ENCODE results near the gene GUCA2A. TPM values are rescaled to one million over a fixed set of nuclear protein-coding genes. Genes with fewer than 3 reads are reported as not detected.

GUCA2A gene
- total and polyA plus RNA-seq, 2 of the 13 experiments (the other 11 are each of a cell fraction or from before 2014, with no cell fraction given): not detected

GRCh38 chr1:42146626-42147320 lies 17.8 kb downstream of the GUCA2A start (continued):
- no peak for TF ChIP-seq ZNF766 (CRISPR knock-in tag; IDR thresholded peaks at IDR 0.05; ENCODE audit: borderline replicate concordance)
- TF ChIP-seq ZBTB4 (CRISPR knock-in tag; IDR thresholded peaks at IDR 0.05; ENCODE audit: borderline replicate concordance): no peak
- TF ChIP-seq ZNF747 (CRISPR knock-in tag; IDR thresholded peaks at IDR 0.05; ENCODE audit: borderline replicate concordance): no peak
- TF ChIP-seq JUN (CRISPR knock-in tag; IDR thresholded peaks at IDR 0.05): no peak
- no peak for TF ChIP-seq HNRNPUL1 (IDR thresholded peaks at IDR 0.05; ENCODE audit: low read depth, low read length)
- no peak for TF ChIP-seq PRDM10 (CRISPR knock-in tag; IDR thresholded peaks at IDR 0.05; ENCODE audit: low read depth)
- no peak for TF ChIP-seq UBTF (CRISPR knock-in tag; IDR thresholded peaks at IDR 0.05)
- no peak for TF ChIP-seq POLR2AphosphoS2 (IDR thresholded peaks at IDR 0.05; ENCODE audit: low read depth, low read length)
- TF ChIP-seq GTF2F1 (IDR thresholded peaks at IDR 0.05; ENCODE audit: low read length): no peak
- no peak for TF ChIP-seq KAT8 (CRISPR knock-in tag; IDR thresholded peaks at IDR 0.05)
- TF ChIP-seq TFAP4 (IDR thresholded peaks at IDR 0.05; ENCODE audit: borderline replicate concordance, low read depth): no peak
- no peak for TF ChIP-seq ZNF703 (CRISPR knock-in tag; IDR thresholded peaks at IDR 0.05; ENCODE audit: borderline replicate concordance)
- no peak for TF ChIP-seq ZNF24 (IDR thresholded peaks at IDR 0.05)
- no peak; the same call in 1 of the 2 replicates for TF ChIP-seq PPARG (CRISPR knock-in tag; conservative IDR thresholded peaks at IDR 0.05)
- no peak for TF ChIP-seq SP4 (CRISPR knock-in tag; IDR thresholded peaks at IDR 0.05)
- no peak for TF ChIP-seq MBNL3 (CRISPR knock-in tag; conservative IDR thresholded peaks at IDR 0.05)
- TF ChIP-seq SETDB1 (CRISPR knock-in tag; IDR thresholded peaks at IDR 0.05; ENCODE audit: borderline replicate concordance): no peak
- TF ChIP-seq POLR2AphosphoS5 (IDR thresholded peaks at IDR 0.05; ENCODE audit: low read depth, low read length): no peak

All from HepG2 (cell line).